Parathyroid adenoma (tissue), 2 donors: ENCODE results near the gene CHST11.

Experiments
- H2AFZ ChIP-seq: fragments of 300-600 bp; sonication (generic); one replicate; pipeline ENCODE4 v1.7.0; 2017; ENCODE audit warnings: antibody characterized with exemption, mild to moderate bottlenecking
- H3K27ac ChIP-seq: fragments of 300-600 bp; sonication (generic); one replicate; pipeline ENCODE4 v1.7.0; 2017
- H3K27me3 ChIP-seq: fragments of 300-600 bp; sonication (generic); one replicate; pipeline ENCODE4 v1.7.0; 2017; ENCODE audit warnings: low read length; ENCODE audit not compliant: control insufficient read depth, insufficient read depth
- H3K36me3 ChIP-seq: fragments of 300-600 bp; sonication (generic); one replicate; pipeline ENCODE4 v1.7.0; 2017; ENCODE audit warnings: low read length; ENCODE audit not compliant: control insufficient read depth, insufficient read depth
- H3K4me1 ChIP-seq: fragments of 300-600 bp; sonication (generic); one replicate; pipeline ENCODE4 v1.7.0; 2017; ENCODE audit warnings: control low read depth
- H3K4me2 ChIP-seq: fragments of 300-600 bp; sonication (generic); one replicate; pipeline ENCODE4 v1.7.0; 2017; ENCODE audit warnings: low read length
- H3K4me3 ChIP-seq: fragments of 300-600 bp; sonication (generic); one replicate; pipeline ENCODE4 v1.7.0; 2017; ENCODE audit warnings: low read depth, low read length
- H3K79me2 ChIP-seq: fragments of 300-600 bp; sonication (generic); one replicate; pipeline ENCODE4 v1.7.0; 2017; ENCODE audit warnings: control low read depth
- H3K9ac ChIP-seq: fragments of 300-600 bp; sonication (generic); one replicate; pipeline ENCODE4 v1.7.0; 2017; ENCODE audit warnings: mild to moderate bottlenecking
- H3K9me3 ChIP-seq: fragments of 300-600 bp; sonication (generic); one replicate; pipeline ENCODE4 v1.7.0; 2017; ENCODE audit warnings: low read length; ENCODE audit not compliant: control insufficient read depth
- CTCF ChIP-seq: fragments of 300-600 bp; sonication (generic); IDR thresholded peaks from one replicate; pipeline ENCODE4 v1.7.0; 2017; ENCODE audit warnings: antibody characterized with exemption, mild to moderate bottlenecking
- donor health status: primary hyperparathyroidism.

CHST11 gene

GRCh38 chr12:104575442-104576186 is 118.9 kb downstream of the CHST11 start:
- no peak overlapping the region for H3K4me3 ChIP-seq
- no peak overlapping the region for H3K27ac ChIP-seq
- H3K36me3 ChIP-seq: no peaks in the 10 kb centered on the region
- no peaks in the 10 kb centered on the region for H3K79me2 ChIP-seq
- H3K27me3 ChIP-seq: no peaks in the 10 kb centered on the region
- no peaks in the 10 kb centered on the region for H3K4me1 ChIP-seq
- H3K9me3 ChIP-seq: no peaks in the 10 kb centered on the region
- no peak overlapping the region for H3K9ac ChIP-seq
- H3K4me2 ChIP-seq: no peak overlapping the region
- no peak for TF ChIP-seq CTCF
- no peak overlapping the region for H2AFZ ChIP-seq

DNA sequence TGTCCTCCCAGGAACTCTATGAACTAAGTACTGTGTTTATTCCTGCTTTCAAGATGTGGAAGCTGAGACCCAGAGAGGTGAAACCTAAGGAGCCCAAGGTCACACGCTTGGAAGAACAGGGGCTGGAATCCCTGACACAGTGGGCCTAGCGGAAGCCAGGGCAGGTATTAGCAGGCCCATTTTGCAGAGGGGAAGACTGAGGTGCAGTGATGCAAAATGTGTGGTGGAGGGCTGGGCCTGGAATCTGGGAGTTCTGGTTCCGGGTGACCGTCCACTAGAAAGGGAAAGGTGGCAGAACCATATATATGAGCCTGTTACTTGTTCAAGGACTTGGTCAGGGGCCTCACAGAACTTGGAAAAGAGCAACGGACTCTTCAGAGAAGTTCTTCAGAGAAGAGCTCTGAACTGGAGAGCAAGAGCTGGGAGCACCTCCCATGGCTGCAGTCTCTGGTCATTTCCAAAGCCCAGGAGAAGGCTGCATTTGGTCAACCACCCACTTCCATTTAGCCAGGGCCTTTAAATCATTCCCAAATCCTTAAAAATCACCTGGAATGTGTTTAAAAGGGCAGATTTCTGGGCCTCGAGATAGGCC is 119.5 kb downstream of the CHST11 start:
- no peak overlapping the region for H3K27ac ChIP-seq
- H3K4me3 ChIP-seq: no peak overlapping the region
- no peaks in the 10 kb centered on the region for H3K4me1 ChIP-seq
- TF ChIP-seq CTCF: no peak
- no peaks in the 10 kb centered on the region for H3K36me3 ChIP-seq
- no peak overlapping the region for H2AFZ ChIP-seq
- H3K4me2 ChIP-seq: no peak overlapping the region
- H3K79me2 ChIP-seq: no peaks in the 10 kb centered on the region
- H3K9me3 ChIP-seq: no peaks in the 10 kb centered on the region
- no peak overlapping the region for H3K9ac ChIP-seq
- no peaks in the 10 kb centered on the region for H3K27me3 ChIP-seq

DNA sequence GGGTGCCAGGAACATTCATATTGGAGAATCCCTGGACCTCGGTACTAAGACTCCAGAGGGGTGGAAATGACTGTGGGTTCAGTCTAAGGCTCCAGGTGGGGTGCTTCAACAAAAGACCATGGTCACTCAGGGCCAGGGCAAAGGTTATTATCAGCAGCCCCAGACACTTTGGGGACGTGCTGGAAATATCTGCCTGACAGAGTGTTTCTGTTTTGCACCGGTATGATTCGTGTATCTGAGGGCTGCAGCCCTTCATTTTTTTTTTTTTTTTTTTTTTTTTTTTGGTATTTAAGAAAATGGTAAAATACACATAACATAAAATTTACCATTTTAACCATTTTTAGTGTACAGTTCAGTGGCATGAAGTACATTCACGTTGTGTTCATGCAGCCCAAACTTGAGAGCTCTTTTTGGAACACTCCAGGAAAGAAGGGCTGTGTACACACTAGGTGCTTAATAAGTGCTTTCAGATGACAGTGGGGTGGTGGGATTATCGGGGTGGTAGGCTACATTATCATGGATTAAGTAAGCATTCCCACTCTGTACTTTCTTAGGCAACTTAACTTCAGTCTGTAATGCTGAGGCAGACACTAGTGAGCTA is 120.3 kb downstream of the CHST11 start:
- Histone ChIP-seq H3K9ac (no peak overlapping the region), H3K4me3 (no peak overlapping the region), H3K36me3 (no peaks in the 10 kb centered on the region), H3K79me2 (no peaks in the 10 kb centered on the region), H3K4me2 (no peak overlapping the region), H3K4me1 (no peaks in the 10 kb centered on the region), H3K9me3 (no peaks in the 10 kb centered on the region), H3K27me3 (no peaks in the 10 kb centered on the region), H3K27ac (no peak overlapping the region), H2AFZ (no peak overlapping the region)
- no peak for TF ChIP-seq CTCF

- H3K9me3 ChIP-seq: no peaks in the 10 kb centered on the region
- H3K4me1 ChIP-seq: no peaks in the 10 kb centered on the region
- H3K4me2 ChIP-seq: no peak overlapping the region
- H3K27me3 ChIP-seq: no peaks in the 10 kb centered on the region
- no peak overlapping the region for H2AFZ ChIP-seq
- H3K36me3 ChIP-seq: no peaks in the 10 kb centered on the region
- H3K27ac ChIP-seq: no peak overlapping the region
- no peak overlapping the region for H3K9ac ChIP-seq
- H3K4me3 ChIP-seq: no peak overlapping the region
- H3K79me2 ChIP-seq: no peaks in the 10 kb centered on the region
- no peak for TF ChIP-seq CTCF
These were observed 120.8 kb downstream of the CHST11 start for GRCh38 chr12:104577581-104577981.
